ENCODE measurements around the gene C21orf91.

DNA sequence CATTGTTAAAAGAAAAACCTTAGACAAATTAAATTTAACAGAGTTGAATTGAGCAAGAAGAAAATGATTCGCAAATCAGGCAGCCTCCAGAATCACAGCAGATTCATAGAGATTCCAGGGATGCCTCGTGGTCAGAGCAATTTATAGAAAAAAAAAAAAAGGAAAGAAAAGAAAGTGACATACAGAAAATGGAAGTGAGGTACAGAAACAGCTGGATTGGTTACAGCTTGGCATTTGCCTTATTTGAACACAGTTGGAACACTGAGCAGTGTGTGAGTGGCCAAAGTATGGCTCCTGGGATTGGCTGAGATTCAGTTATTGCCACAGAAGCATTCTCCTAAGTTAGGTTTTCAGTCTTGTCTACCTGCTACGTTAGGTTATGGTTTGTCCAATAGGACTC is 9.1 kb upstream of the C21orf91 start:
- TF ChIP-seq, protein P1, sequence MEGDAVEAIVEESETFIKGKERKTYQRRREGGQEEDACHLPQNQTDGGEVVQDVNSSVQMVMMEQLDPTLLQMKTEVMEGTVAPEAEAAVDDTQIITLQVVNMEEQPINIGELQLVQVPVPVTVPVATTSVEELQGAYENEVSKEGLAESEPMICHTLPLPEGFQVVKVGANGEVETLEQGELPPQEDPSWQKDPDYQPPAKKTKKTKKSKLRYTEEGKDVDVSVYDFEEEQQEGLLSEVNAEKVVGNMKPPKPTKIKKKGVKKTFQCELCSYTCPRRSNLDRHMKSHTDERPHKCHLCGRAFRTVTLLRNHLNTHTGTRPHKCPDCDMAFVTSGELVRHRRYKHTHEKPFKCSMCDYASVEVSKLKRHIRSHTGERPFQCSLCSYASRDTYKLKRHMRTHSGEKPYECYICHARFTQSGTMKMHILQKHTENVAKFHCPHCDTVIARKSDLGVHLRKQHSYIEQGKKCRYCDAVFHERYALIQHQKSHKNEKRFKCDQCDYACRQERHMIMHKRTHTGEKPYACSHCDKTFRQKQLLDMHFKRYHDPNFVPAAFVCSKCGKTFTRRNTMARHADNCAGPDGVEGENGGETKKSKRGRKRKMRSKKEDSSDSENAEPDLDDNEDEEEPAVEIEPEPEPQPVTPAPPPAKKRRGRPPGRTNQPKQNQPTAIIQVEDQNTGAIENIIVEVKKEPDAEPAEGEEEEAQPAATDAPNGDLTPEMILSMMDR (IDR thresholded peaks at IDR 0.05 in 4 of 5, conservative IDR thresholded peaks at IDR 0.05 in 1 of 5) = no peak
- TF ChIP-seq POLR2A (IDR thresholded peaks at IDR 0.05) = no peak
